ENCODE results near the gene ITGB3BP. TPM values are rescaled to one million over a fixed set of nuclear protein-coding genes. Genes with fewer than 3 reads are reported as not detected.

The ITGB3BP gene
- polyA plus RNA-seq, 2 of the 4 experiments (the other 2 are of a cell fraction): 31.6 to 45.8 TPM

DNA sequence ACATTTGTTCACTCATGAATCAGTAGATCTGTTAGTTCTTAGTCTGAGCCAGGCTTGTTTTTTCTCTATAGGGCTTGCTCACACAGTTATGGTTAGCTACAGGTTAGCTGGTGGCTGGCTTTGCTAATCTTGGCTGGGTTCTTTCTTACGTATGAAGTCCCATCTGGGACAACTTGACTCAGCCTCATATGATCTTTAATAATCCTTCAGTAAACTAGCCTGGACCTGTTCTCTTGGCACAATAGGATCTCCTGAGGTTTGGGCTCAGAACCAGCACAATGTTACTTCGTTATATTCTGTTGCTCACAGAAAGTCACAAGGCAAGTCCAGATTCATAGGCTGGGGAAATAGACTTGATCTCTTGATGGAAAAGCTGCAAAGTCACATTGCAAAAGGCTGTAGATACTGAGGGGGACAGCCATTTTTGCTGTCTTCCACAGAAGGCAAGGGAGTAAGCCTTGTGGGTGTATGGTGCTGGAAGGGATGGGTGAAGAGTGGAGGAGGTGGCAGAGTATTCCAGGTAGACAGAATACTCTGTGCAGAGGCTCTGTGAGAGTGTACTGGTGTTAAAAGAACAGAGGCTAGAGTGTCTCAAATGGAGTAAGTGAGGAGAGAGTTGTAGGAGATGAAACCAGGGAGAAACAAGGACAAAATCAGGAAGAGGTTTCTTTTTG, 24.7 kb upstream of the ITGB3BP start:
- ATAC-seq (no peak), DNase-seq (ENCODE audit: low read depth in 1 of 2, low spot score in 1 of 2) (no peak), FAIRE-seq (no peak)
- WGBS (ENCODE audit: missing lambda C conversion rate): 89% methylated on average over 2 of the region's 2 CpGs
- CTCF ChIA-PET: interaction anchor here (0.6 to 1.7 kb wide), 3 partner anchors 9 to 93 kb away, joined by 3 to 8 read pairs (median 4); no protein-coding TSS in a partner anchor
- TF ChIP-seq CHD4 (IDR thresholded peaks at IDR 0.05; ENCODE audit: borderline replicate concordance) (no peak), MAZ (IDR thresholded peaks at IDR 0.05; ENCODE audit: borderline replicate concordance, low read depth, low read length) (no peak), TP53 (CRISPR knock-in tag; IDR thresholded peaks at IDR 0.05) (no peak), ZC3H11A (IDR thresholded peaks at IDR 0.05) (no peak), EHMT2 (IDR thresholded peaks at IDR 0.05; ENCODE audit: low read depth) (no peak), ESRRA (IDR thresholded peaks at IDR 0.05; ENCODE audit: borderline replicate concordance, low read length) (no peak), HOXA7 (CRISPR knock-in tag; IDR thresholded peaks at IDR 0.05) (no peak), POLR2A (IDR thresholded peaks at IDR 0.05; ENCODE audit: low read length) (no peak), HOXB13 (CRISPR knock-in tag; IDR thresholded peaks at IDR 0.05; ENCODE audit: low read depth) (no peak), FOXS1 (CRISPR knock-in tag; IDR thresholded peaks at IDR 0.05) (no peak), POLR2AphosphoS2 (conservative IDR thresholded peaks at IDR 0.05; ENCODE audit: low read length) (no peak), FOSB (CRISPR knock-in tag; IDR thresholded peaks at IDR 0.05) (no peak), HEYL (CRISPR knock-in tag; IDR thresholded peaks at IDR 0.05) (no peak), ZSCAN20 (CRISPR knock-in tag; IDR thresholded peaks at IDR 0.05) (no peak)
- TF ChIP-seq, protein P1, sequence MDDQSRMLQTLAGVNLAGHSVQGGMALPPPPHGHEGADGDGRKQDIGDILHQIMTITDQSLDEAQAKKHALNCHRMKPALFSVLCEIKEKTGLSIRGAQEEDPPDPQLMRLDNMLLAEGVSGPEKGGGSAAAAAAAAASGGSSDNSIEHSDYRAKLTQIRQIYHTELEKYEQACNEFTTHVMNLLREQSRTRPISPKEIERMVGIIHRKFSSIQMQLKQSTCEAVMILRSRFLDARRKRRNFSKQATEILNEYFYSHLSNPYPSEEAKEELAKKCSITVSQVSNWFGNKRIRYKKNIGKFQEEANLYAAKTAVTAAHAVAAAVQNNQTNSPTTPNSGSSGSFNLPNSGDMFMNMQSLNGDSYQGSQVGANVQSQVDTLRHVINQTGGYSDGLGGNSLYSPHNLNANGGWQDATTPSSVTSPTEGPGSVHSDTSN (IDR thresholded peaks at IDR 0.05): no peak
- TF ChIP-seq, protein P2, sequence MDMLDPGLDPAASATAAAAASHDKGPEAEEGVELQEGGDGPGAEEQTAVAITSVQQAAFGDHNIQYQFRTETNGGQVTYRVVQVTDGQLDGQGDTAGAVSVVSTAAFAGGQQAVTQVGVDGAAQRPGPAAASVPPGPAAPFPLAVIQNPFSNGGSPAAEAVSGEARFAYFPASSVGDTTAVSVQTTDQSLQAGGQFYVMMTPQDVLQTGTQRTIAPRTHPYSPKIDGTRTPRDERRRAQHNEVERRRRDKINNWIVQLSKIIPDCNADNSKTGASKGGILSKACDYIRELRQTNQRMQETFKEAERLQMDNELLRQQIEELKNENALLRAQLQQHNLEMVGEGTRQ (IDR thresholded peaks at IDR 0.05): no peak
- TF ChIP-seq, protein P3, sequence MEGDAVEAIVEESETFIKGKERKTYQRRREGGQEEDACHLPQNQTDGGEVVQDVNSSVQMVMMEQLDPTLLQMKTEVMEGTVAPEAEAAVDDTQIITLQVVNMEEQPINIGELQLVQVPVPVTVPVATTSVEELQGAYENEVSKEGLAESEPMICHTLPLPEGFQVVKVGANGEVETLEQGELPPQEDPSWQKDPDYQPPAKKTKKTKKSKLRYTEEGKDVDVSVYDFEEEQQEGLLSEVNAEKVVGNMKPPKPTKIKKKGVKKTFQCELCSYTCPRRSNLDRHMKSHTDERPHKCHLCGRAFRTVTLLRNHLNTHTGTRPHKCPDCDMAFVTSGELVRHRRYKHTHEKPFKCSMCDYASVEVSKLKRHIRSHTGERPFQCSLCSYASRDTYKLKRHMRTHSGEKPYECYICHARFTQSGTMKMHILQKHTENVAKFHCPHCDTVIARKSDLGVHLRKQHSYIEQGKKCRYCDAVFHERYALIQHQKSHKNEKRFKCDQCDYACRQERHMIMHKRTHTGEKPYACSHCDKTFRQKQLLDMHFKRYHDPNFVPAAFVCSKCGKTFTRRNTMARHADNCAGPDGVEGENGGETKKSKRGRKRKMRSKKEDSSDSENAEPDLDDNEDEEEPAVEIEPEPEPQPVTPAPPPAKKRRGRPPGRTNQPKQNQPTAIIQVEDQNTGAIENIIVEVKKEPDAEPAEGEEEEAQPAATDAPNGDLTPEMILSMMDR (IDR thresholded peaks at IDR 0.05): no peak
- TF ChIP-seq, protein P4, sequence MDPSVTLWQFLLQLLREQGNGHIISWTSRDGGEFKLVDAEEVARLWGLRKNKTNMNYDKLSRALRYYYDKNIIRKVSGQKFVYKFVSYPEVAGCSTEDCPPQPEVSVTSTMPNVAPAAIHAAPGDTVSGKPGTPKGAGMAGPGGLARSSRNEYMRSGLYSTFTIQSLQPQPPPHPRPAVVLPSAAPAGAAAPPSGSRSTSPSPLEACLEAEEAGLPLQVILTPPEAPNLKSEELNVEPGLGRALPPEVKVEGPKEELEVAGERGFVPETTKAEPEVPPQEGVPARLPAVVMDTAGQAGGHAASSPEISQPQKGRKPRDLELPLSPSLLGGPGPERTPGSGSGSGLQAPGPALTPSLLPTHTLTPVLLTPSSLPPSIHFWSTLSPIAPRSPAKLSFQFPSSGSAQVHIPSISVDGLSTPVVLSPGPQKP (IDR thresholded peaks at IDR 0.05; ENCODE audit: low read depth, low read length): no peak
- TF ChIP-seq, protein P5, sequence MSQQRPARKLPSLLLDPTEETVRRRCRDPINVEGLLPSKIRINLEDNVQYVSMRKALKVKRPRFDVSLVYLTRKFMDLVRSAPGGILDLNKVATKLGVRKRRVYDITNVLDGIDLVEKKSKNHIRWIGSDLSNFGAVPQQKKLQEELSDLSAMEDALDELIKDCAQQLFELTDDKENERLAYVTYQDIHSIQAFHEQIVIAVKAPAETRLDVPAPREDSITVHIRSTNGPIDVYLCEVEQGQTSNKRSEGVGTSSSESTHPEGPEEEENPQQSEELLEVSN (IDR thresholded peaks at IDR 0.05; ENCODE audit: borderline replicate concordance, low read depth): no peak
- H3K27ac ChIP-seq: no peak overlapping the region
- POLR2A ChIA-PET: no interaction called here
- H3K9me3 ChIP-seq: no peaks in the 10 kb centered on the region
- no peak overlapping the region for H3K4me2 ChIP-seq
- no peaks in the 10 kb centered on the region for H3K4me1 ChIP-seq
- no peak overlapping the region for H3K4me3 ChIP-seq

DNA sequence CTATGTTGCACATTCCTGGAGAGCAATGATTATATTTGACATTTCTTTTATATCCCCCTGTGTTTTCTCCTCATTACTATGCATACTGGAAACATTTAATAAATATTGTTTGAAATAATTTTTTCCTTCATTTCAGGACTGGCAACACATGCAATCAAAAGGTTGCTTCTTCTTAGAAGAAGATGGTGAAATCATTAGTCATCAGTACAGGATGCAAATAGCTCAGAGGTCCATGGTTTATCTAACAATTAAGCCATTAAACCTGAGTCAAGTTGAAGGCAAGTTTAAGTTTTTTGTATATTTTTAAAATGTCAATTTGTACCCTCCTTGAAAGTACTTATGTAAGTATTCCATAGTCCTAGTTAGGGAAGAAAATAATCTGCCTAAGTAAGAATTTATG, 22.8 kb upstream of the ITGB3BP start:
- ChIA-PET POLR2A (interaction anchor here (0.5 kb wide), 1 partner anchor 702 kb away, joined by 3 read pairs; no protein-coding TSS in a partner anchor), CTCF (no interaction called here)
- H3K4me3 ChIP-seq: no peak overlapping the region
- no peak for ATAC-seq
- no peak for DNase-seq (ENCODE audit: low read depth in 1 of 2, low spot score in 1 of 2)
- no peaks in the 10 kb centered on the region for H3K4me1 ChIP-seq
- FAIRE-seq: no peak
- H3K4me2 ChIP-seq: no peak overlapping the region
- H3K27ac ChIP-seq: no peak overlapping the region
- no peaks in the 10 kb centered on the region for H3K9me3 ChIP-seq
- no peak for TF ChIP-seq NFE2L2 (conservative IDR thresholded peaks at IDR 0.05; ENCODE audit: low read length)
- TF ChIP-seq, protein P6, sequence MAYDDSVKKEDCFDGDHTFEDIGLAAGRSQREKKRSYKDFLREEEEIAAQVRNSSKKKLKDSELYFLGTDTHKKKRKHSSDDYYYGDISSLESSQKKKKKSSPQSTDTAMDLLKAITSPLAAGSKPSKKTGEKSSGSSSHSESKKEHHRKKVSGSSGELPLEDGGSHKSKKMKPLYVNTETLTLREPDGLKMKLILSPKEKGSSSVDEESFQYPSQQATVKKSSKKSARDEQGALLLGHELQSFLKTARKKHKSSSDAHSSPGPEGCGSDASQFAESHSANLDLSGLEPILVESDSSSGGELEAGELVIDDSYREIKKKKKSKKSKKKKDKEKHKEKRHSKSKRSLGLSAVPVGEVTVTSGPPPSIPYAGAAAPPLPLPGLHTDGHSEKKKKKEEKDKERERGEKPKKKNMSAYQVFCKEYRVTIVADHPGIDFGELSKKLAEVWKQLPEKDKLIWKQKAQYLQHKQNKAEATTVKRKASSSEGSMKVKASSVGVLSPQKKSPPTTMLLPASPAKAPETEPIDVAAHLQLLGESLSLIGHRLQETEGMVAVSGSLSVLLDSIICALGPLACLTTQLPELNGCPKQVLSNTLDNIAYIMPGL (CRISPR knock-in tag; IDR thresholded peaks at IDR 0.05; ENCODE audit: borderline replicate concordance): no peak
- TF ChIP-seq, protein P7, sequence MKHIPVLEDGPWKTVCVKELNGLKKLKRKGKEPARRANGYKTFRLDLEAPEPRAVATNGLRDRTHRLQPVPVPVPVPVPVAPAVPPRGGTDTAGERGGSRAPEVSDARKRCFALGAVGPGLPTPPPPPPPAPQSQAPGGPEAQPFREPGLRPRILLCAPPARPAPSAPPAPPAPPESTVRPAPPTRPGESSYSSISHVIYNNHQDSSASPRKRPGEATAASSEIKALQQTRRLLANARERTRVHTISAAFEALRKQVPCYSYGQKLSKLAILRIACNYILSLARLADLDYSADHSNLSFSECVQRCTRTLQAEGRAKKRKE (CRISPR knock-in tag; IDR thresholded peaks at IDR 0.05; ENCODE audit: low read depth): no peak
- TF ChIP-seq CBX8 (IDR thresholded peaks at IDR 0.05): no peak
- TF ChIP-seq HOXA7 (CRISPR knock-in tag; IDR thresholded peaks at IDR 0.05): no peak
- no peak for TF ChIP-seq ZNF302 (CRISPR knock-in tag; IDR thresholded peaks at IDR 0.05)
- no peak for TF ChIP-seq SREBF2 (IDR thresholded peaks at IDR 0.05)
- TF ChIP-seq SMC3 (IDR thresholded peaks at IDR 0.05): no peak
- TF ChIP-seq HOXB5 (CRISPR knock-in tag; IDR thresholded peaks at IDR 0.05): no peak
- no peak for TF ChIP-seq RFX5 (IDR thresholded peaks at IDR 0.05)
- TF ChIP-seq, protein P2 (IDR thresholded peaks at IDR 0.05): no peak
- TF ChIP-seq, protein P5 (IDR thresholded peaks at IDR 0.05; ENCODE audit: borderline replicate concordance, low read depth): no peak
